ENCODE measurements around the gene CFAP77. TPM values are rescaled to one million over a fixed set of nuclear protein-coding genes. Genes with fewer than 3 reads are reported as not detected.

Gene CFAP77
- polyA plus RNA-seq, 1 experiment, result not detected

DNA sequence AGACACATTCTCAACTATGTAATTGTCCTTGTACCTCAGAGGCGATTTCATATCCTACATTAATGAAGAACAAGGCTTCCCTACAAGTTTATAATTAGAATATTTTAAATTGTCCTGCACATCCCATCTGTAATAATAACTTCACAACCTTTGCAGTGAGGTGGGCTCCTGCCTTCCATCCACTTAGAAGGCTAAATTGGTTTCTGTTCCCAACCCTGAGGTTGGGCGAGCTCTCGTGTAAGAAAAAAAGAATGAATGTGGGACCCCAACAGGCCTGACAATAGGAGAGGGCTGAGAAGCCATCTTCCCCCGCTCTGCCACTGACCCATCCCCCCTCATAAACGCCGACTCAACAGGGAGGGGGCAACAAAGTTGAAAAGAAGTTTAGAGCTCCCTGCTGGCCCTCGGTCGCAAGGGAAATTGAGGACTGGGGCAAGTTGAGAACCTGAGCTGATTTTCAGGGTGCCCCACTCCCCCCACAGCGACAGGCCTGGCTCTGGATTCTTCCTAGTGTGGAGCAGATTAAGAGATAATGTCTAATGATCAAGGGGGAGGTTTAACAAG lies 181.8 kb downstream of the CFAP77 start:
- no peak for DNase-seq (ENCODE audit: low read depth)
- Histone ChIP-seq H3K27me3 (ENCODE audit: control insufficient read depth, insufficient read depth, low read length) (peaks cover 43% of the 10 kb centered on the region), H3K4me3 (ENCODE audit: low read depth, low read length) (no peak overlapping the region), H3K36me3 (ENCODE audit: control insufficient read depth, insufficient read depth, low read length) (peaks cover 4% of the 10 kb centered on the region)
- ChIA-PET POLR2A (no interaction called here), CTCF (no interaction called here)
- TF ChIP-seq, protein P1, sequence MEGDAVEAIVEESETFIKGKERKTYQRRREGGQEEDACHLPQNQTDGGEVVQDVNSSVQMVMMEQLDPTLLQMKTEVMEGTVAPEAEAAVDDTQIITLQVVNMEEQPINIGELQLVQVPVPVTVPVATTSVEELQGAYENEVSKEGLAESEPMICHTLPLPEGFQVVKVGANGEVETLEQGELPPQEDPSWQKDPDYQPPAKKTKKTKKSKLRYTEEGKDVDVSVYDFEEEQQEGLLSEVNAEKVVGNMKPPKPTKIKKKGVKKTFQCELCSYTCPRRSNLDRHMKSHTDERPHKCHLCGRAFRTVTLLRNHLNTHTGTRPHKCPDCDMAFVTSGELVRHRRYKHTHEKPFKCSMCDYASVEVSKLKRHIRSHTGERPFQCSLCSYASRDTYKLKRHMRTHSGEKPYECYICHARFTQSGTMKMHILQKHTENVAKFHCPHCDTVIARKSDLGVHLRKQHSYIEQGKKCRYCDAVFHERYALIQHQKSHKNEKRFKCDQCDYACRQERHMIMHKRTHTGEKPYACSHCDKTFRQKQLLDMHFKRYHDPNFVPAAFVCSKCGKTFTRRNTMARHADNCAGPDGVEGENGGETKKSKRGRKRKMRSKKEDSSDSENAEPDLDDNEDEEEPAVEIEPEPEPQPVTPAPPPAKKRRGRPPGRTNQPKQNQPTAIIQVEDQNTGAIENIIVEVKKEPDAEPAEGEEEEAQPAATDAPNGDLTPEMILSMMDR (IDR thresholded peaks at IDR 0.05; ENCODE audit: insufficient read depth, low read depth, low read length), result no peak

DNA sequence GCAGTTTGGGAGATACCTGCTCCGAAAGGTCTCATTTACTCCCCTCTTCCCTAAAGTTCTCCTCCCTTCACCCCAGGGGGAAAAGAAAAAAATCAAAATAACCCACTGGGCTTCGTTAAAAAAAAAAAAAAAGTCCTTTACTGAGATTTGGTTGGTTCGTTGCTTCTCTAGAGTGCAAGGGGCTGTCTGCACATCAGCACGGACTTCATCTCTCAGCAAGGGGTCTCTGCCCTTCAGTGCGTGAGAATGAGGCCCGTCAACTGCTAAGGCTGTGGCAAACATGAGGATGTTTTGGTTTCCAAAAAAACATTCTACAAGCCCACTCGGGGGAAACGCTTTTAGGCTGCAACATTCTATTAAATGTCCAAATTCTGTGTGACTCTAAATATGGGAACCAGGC lies 182.4 kb downstream of the CFAP77 start:
- no peak for DNase-seq (ENCODE audit: low read depth)
- TF ChIP-seq, protein P1 (IDR thresholded peaks at IDR 0.05; ENCODE audit: insufficient read depth, low read depth, low read length), result no peak
- ChIA-PET CTCF (no interaction called here), POLR2A (no interaction called here)
- Histone ChIP-seq H3K4me3 (ENCODE audit: low read depth, low read length) (no peak overlapping the region), H3K36me3 (ENCODE audit: control insufficient read depth, insufficient read depth, low read length) (peaks cover 4% of the 10 kb centered on the region), H3K27me3 (ENCODE audit: control insufficient read depth, insufficient read depth, low read length) (peaks cover 39% of the 10 kb centered on the region)

DNA sequence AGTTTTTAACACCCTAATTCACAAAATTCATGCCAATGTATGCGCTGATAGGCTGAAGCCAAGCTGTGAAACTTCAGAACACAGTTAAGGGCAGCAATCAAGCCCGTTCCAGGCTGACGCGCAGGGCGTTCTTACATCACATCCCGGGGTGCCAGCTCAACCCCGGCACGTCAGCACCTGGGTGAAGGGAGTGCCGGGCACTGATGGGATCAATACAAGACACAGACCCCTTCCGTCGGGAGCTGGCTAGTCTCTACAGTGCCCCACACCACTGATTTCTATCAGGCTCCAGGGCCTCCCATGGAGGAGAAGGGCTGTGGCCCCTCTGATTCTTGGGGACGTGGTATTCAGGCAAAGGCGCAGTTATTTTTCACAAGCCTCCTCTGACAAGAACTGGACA lies 184.4 kb downstream of the CFAP77 start:
- ChIA-PET CTCF (no interaction called here), POLR2A (no interaction called here)
- Histone ChIP-seq H3K27me3 (ENCODE audit: control insufficient read depth, insufficient read depth, low read length) (peaks cover 21% of the 10 kb centered on the region), H3K36me3 (ENCODE audit: control insufficient read depth, insufficient read depth, low read length) (peaks cover 6% of the 10 kb centered on the region), H3K4me3 (ENCODE audit: low read depth, low read length) (no peak overlapping the region)
- TF ChIP-seq, protein P1 (IDR thresholded peaks at IDR 0.05; ENCODE audit: insufficient read depth, low read depth, low read length), result no peak
- DNase-seq (ENCODE audit: low read depth), result no peak

DNA sequence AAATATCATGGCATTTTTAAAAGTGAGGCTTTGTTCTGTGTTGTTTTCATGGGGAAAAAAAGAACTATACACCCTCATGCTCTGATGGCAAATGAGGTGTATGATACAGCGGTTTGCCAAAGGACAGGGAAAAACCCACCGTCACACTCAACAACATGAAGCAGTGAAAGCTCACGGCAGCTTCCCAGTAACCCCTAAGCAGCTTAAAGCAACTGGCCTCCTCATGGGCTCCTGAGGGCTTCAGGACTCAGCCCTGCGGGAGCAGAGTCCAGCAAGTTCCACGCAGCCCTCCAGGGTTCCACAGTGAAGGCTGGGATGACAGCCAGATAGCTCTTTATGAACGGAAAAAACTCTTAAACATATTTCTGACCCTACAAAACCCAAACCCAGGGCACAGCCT lies 185.3 kb downstream of the CFAP77 start:
- no peak for DNase-seq (ENCODE audit: low read depth)
- TF ChIP-seq, protein P1 (IDR thresholded peaks at IDR 0.05; ENCODE audit: insufficient read depth, low read depth, low read length), result no peak
- peaks cover 12% of the 10 kb centered on the region for H3K27me3 ChIP-seq (ENCODE audit: control insufficient read depth, insufficient read depth, low read length)
- no peak overlapping the region for H3K4me3 ChIP-seq (ENCODE audit: low read depth, low read length)
- peaks cover 12% of the 10 kb centered on the region for H3K36me3 ChIP-seq (ENCODE audit: control insufficient read depth, insufficient read depth, low read length)
- ChIA-PET POLR2A (no interaction called here), CTCF (no interaction called here)

DNA sequence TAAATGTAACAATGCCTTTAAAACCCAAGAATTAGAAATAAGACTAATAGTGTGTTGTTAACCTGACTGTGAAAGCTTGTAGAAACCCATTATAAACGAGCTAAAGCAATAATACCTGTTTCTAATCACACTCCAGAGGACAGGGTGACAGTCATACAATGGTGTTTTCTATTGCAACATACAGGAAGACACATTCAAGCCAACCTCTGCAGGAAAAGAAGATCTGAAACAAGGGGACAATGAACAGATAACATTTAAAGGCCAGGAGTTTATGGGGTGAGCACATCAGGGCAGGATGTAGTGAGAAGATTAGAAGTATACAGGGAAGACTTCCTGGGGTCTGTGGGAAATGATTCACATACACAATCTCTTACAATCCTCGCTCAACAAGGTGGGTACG lies 186.2 kb downstream of the CFAP77 start:
- no peak overlapping the region for H3K4me3 ChIP-seq (ENCODE audit: low read depth, low read length)
- TF ChIP-seq, protein P1 (IDR thresholded peaks at IDR 0.05; ENCODE audit: insufficient read depth, low read depth, low read length), result no peak
- H3K36me3 ChIP-seq (ENCODE audit: control insufficient read depth, insufficient read depth, low read length), result peaks cover 14% of the 10 kb centered on the region
- peaks cover 6% of the 10 kb centered on the region for H3K27me3 ChIP-seq (ENCODE audit: control insufficient read depth, insufficient read depth, low read length)
- CTCF ChIA-PET, result no interaction called here
- DNase-seq (ENCODE audit: low read depth), result no peak
- POLR2A ChIA-PET, result no interaction called here

All from BJ (cell line).